Measurements from ENCODE around the gene CATSPERB.
"Not testable (repeated sequence)": the region's sequence is repeated elsewhere in the genome, so short reads cannot be mapped to it uniquely, and the experiment has no call there.

The CATSPERB gene

DNA sequence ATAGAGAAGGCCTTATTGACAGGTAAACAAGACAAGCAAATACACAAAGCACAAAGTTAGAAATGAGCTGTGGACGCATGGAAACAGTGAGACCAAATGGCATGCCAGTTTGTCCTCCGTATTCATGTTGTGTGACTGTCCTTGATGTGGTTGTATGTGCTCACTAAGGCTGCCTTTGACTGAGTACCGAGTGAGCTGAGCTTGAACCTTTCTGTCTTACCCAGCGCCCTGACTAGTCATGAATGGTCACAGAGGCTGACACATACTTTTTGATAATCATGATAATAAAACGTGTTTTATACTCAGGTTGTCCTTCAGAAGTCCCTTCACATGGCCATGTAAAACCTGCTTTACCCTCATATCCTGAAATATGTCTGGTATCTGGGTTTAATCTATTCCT is 553 bp upstream of the CATSPERB start:
- no peak for DNase-seq (ENCODE audit: low read depth)

DNA sequence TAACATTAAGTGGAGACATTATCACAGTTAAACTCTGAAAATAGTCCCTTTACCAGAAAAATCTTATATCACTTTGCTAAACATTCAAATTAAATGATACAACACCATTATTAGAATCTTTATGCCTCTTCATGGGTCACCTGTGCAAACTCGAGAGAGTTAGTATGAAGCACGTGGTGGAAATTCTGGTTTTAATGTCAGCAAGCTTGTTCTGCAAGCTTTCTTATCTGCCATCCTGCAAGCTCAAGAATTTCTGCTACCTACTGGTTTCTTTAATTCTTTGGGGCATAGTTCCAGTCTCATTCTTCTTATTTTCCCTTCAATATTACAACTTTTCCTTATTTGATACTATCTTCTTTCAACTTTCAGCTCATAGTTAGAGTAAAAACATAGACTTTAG is 868 bp downstream of the CATSPERB start:
- no peak for DNase-seq (ENCODE audit: low read depth)

DNA sequence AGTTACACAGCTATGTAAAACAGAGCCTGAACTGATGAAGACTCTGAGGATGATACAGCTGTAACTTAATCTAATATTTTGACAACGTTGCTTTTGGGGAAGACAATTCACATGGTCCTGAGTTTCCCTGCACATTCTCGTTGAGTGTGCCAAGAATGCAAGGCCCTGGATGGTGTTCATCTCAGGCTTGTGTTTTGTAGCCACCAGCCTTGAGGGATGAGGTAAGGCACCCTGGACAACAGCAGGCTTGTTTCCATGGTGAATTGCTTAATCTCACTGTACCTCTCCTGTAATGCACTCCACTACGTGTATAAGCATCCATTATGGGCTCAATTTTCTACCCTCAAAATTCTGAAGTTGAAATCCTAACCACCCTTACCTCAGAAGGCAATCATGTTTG is 2.1 kb downstream of the CATSPERB start:
- DNase-seq (ENCODE audit: low read depth): no peak

DNA sequence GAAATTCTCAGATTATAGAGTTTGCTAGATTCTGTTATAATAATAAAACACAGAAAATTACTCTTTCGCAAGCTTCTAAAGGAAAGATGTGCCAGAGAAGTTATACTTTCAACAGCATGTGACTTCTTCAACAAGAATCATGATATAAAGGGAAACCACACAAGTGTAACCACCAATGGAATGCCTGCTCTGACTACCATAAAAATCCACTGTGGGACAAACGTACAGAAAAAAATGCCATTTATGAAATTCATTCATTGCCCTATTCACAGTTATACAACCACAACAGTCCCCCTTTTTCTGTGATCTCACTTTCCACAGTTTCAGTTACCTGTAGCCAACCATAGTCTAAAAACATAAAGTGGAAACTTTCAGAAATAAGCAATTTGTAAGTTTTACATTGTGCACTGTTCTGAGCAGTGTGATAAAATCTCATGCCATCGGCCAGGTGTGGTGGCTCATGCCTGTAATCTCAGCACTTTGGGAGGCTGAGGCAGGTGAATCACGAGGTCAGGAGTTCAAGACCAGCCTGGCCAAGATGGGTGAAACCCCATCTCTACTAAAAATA is 3.2 kb downstream of the CATSPERB start:
- DNase-seq (ENCODE audit: low read depth): no peak

DNA sequence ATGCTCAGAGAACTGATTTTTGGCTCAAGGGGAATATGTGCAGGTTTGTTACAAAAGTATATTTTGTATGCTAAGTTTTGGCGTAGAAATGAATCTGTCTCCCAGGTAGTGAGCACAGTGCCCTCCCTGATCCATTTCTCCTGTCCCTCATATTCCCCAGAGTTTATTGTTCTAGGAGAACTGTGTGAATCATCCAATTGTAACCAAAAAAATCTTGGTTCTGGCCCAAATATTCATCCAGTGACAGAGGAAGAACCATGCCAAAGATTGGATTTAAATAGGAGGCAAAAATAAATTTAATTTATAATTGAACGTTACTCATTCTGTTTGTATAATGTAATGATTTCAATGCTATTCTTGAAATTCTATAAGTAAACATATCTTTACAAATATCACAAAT is 4.8 kb downstream of the CATSPERB start:
- no peak for DNase-seq (ENCODE audit: low read depth)

DNA sequence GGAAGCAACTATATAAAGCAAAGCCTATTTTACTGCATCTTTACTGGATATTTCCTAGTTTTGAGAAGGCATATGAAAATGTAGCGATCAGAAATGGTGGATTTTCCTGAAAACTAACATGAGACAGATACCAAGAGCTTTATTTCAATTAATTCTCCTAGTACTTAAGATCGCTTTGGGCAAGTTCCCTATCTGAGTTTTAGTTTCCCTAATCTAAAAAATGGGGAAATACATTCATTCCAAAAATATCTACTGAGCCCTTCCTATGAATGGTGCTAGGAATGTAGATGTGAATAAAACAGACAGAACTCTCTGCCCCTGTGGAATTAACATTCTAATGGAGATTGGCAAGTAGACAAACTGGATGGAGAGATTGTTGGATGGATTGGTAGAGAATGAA is 8.4 kb downstream of the CATSPERB start:
- DNase-seq (ENCODE audit: low read depth): no peak

DNA sequence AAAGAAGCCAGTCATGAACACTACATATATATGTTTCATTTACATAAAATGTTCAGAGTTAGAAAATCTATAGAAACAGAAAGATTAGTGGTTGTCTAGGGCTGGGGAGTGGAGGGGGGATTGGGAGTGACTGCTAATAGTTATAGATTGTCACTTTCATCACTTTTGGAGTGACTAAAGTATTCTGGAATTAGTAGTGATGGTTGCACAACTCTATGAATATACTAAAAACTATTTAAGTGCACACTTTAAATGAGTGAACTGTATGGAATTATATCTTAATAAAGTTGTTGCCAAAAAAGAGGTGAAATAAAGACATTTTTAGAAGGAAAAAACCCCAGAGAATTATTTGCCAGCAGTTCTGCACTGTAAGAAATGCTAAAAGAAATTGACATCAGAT is 9.5 kb downstream of the CATSPERB start:
- DNase-seq (ENCODE audit: low read depth): no peak

DNA sequence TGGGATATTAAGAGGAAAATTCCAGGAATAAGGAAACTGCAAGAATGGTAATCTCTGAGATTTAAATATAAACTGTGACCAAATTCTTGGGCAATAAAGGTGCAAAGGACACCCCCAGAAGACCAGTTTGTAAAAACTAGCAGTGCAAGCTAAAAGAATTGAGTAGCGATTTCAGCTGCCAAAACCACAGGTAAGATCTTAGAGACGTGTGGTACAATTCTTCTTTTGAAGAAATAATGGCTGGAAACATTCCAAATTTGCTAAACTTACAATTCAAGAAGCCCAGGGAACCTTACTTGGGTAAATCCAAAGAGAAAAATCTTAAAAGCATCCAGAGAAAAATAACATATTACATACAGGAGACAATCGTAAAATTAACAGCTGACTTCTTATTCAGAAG is 12.0 kb downstream of the CATSPERB start:
- DNase-seq (ENCODE audit: low read depth): no peak

DNA sequence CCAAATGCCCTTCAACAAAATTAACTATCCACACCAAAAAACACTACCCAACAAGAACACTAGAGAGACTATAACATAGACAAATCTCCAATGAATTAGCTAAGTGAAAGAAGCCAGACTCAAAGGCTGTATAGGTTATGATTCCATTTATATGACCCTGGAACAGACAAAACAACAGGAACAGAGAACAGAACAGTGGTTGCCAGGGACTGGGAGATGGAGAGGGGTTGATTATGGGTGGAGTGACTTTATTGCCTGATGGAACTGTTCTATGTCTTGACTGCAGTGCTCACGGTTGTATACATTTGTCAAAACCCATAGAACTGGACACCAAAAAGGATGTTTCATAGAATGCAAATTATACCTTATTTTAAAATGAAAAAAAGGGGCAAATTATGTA is 14.9 kb downstream of the CATSPERB start:
- no peak for DNase-seq (ENCODE audit: low read depth)

DNA sequence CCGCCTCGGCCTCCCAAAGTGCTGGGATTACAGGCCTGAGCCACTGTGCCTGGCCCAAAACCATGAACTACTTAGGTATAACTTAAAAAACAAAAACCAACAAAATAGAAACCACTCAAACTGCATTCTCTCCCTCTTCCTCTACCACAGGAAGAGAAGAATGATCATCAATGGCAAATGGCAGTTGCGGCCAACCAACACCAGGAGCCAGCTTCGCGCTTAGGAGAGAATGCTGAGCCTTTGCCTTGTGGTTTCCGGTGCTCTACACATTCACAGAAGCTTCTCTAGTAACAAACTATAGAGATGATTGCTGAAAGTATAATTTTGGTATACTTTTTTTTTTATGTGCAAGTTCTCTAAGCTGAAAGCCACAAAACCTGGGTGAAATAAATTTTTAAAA is 17.1 kb downstream of the CATSPERB start:
- DNase-seq (ENCODE audit: low read depth): no peak

DNA sequence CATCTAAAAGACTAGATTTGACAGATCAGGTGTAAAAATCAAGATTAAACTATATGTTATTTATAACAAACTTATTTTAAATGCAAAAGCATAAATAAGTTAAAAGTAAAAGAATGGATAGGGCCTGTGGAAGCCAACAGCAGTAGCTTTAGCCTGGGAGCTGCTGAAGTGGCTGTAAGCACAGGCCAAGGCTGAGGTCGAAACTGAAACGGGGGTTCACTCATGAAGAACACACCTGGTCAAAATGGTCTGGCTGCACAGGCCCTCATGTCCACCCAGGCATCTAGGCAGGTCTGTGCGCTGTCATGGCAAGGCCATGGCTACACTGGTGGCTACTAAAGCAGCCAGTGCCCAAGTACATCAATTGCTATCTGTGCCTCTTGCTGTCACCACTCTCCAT is 23.1 kb downstream of the CATSPERB start:
- no peak for DNase-seq (ENCODE audit: low read depth)

DNA sequence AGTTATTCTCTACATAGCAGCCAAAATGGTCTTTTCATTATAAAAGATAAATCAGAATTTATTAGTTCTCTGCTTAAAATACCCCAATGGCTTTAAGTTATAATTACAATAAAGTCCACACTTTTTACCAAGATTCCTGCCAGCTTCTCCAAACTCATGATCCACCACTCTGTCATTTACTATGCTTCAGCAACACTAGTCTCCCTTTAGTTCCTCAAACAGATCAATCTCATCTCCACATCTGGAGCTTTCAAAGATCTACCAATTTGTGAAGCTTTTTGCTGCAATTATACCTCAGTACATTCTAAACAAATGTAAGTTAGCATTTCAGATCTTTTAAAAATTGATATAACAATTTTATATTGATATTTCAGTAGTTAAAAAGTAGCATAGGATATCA is 24.9 kb downstream of the CATSPERB start:
- DNase-seq (ENCODE audit: low read depth): no peak

DNA sequence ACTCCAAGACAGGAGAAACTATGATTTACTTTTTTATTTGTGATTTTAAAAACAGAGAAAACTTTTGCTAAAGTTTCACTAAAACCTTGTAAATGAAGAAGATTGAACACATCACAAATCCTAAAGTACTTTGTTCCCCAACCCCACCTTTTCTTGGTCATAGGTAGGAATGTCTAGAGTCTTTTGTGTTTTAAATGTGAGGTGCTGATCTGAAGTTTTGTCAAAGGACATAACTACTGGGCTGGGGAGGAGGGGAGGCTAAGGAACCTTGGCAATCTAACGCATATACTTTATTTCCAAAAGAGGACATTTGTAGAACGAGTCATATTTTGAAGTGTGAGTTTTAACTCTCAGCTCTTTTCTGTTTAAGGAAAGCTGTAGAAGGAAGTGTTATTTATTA is 37.2 kb downstream of the CATSPERB start:
- DNase-seq (ENCODE audit: low read depth): no peak

DNA sequence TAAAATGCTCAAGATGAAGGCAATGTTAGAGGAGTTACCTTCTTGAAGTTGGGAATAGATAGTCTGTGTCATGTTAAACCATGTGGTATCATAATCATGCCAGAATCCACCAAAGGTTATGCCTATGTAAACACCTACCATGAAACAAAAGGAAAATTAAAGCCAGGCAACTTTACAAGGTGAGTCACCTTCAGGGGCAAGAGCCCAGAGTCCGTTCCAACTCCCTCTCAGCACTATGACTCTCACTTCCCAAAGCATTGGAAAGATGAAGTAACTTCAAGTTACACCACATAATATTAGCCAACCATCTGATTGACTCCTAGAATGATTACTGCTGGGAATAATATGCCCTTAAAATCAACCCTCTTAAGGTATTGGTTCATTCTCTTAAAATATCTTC is 38.5 kb downstream of the CATSPERB start:
- DNase-seq (ENCODE audit: low read depth): peak; percentile 31

DNA sequence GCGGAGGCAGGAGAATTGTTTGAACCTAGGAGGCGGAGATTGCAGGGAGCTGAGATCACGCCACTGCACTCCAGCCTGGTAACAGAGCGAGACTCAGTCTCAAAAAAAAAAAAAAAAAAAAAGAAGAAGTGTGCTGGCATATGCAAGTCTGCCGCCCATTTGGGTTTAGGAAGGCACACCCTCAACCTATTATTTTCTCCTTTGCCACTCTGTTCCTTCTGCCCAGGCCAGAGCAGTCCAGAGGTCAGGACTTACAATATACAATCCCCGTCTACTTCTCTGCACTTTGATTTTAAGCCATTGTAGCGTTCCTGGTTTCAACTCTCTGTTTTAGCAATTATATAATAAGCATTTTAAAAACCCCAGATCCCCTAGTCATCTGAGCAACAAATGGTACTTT is 39.8 kb downstream of the CATSPERB start:
- no peak for DNase-seq (ENCODE audit: low read depth)

DNA sequence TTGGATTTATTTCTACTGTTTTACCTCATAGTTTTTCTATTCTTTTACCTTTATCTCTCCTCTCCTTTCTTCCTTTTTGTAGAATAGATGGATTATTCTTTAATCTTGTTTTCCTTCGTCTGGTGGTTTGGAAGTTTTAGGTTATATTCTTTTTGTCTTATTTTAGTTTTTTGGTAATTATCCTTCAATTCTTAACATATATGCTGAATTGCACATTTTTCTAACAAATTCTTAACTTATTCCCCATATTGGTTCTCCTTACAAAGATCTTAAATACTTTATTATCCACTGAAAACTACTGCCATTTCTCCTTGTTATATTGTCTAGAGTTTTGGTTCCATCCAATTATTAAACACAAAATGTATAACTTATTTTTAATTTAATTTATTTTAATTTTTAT is 42.3 kb downstream of the CATSPERB start:
- no peak for DNase-seq (ENCODE audit: low read depth)

DNA sequence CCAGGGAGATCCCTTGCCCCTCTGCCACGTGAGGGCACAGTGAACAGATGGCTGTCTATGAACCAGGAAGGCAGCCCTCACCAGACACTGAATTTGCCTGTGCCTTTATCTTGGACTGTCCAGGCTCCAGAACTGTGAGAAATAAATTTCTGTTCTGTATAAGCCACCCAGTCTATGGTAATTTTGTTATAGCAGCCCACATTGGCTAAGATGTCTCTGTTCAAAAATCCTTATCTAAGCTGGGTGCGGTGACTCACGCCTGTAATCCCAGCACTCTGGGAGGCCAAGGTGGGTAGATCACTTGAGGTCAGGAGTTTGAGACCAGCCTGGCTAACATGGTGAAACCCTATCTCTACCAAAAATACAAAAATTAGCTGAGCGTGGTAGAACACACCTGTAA is 44.5 kb downstream of the CATSPERB start:
- DNase-seq (ENCODE audit: low read depth): not testable (repeated sequence)

DNA sequence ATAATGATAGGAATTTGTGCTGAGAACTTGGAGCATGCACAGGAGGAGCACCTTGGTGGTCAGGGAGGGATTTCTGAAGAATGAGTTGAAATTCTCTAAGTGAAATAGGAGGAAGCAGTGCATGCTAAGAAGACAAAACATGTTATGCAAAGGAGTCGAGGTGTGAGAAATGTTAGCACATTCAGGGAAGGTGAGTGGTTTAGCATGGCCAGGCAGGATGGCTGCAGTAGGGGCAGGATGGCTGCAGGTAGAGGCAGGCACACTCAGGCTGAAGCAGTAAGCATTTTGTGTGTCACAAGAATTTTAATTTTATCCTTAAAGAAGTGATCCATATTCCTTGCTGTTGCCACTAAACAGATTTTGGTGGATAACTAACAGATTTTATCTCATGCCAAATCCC is 46.3 kb downstream of the CATSPERB start:
- no peak for DNase-seq (ENCODE audit: low read depth)

DNA sequence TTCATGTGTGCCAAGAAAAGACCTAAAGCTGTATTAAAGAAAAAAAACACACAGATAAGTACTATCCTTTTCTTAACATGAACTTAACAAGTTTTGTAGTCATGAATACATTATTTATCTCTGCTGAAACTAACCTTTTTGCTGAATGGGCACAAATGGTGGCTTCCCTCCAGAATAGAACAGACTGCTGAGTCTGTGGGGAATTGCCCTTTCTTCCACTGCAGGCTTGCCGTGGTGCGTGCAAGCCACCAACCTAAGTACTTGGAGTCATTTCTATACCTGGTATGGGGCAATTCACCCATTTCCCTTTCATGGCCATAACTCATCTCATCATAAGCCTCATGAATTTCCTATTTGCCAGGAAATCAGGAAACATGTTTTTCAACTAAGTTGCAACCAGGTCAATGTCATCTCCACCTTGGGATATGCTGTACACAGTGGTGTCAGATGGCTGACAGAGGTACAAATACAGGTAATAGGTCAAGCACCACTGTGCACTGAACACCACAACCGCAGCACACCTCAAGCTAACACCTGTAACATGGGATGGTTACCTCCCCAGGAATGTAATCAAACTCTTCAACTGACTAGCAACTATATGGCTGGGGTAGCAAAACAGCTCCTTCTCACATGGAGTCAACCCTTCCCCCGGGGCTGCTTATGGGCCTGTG is 49.9 kb downstream of the CATSPERB start:
- no peak for DNase-seq (ENCODE audit: low read depth)

DNA sequence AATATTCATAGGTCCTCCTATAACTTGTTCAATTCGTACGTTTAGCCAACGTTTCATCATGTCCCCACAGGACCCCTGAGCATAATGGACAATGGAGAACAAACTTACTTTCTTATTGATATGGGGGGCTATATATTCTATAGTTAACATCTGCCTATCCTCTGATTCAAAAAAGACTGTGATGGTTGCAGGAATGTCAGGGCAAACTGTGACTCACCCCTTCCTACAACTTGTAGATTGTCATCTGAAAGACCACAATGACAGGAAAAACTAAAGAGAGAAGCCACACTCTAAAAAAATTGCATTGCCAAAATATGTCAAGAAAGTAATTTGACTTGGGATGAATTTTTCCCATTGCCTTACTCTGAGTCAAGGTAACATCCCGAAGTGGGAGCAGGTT is 50.8 kb downstream of the CATSPERB start:
- no peak for DNase-seq (ENCODE audit: low read depth)

DNA sequence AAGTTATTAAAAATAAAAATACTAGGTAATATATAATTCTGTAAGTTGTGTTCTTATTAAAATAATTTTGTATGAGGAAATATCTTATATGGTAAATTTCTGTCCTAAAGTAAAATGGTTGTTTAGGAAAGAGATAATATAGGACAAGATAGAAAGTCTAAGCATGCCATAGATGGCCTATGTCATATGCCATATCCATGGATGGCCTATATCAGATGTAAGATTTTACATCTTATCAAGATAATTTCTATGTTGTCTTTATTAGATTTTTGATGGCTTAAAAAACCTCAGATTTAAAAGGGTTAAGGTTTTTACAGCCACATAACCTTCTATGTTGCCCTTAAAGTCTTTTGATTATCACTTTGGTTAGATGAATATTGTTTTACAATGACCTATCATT is 52.6 kb downstream of the CATSPERB start:
- no peak for DNase-seq (ENCODE audit: low read depth)

DNA sequence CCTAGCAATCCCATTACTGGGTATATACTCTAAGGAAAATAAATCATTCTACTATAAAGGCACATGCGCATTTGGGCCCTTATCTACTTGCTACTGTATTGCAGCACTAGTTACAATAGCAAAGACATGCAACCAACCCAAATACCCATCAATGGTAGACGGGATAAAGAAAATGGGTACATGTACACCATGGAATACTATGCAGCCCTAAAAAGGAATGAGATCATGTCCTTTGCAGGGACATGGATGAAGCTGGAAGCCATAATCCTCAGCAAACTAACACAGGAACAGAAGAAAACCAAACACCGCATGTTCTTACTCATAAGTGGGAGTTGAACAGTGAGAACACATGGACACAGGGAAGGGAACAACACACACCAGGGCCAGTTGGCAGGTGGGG is 54.2 kb downstream of the CATSPERB start:
- DNase-seq (ENCODE audit: low read depth): not testable (repeated sequence)

DNA sequence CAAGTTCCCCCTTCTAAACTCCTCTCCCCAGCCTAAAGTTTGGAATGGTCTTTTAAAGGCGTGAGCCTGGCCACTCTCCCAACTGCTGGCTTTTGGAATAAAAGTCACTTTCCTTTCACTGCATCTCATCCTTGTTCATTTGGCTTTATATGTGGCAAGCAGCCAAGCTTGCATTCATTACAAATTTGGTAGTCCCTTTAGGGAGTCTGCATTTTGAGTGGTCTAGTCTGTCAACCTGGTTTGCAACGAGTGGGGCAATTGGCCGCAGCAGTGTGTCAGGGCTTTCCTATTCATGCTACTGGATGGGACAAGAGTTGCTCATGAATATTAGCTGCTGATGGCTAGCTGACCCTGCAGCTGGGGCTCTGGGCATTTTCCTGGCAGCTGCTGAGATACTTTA is 57.0 kb downstream of the CATSPERB start:
- DNase-seq (ENCODE audit: low read depth): no peak

DNA sequence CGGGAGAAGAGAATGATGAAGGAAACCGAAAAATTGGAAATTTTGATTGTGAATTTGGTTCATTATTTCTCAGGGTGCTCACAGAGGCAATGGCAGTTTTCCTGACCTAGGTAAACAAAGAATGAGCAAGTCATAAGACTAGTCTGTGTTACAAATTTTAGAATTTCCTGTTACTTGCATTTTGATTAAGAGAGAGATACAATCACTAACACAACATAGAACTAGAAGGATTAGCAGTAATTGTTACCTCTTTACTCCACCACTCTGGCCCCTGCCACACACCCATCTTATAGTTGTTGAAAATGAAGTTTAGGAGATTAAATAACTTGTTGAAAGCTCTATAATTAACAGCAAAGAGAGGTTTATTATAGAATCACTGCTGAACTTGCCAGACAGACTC is 62.0 kb downstream of the CATSPERB start:
- no peak for DNase-seq (ENCODE audit: low read depth)
